ENCODE data around the gene KLHL8.

- TF ChIP-seq, protein P1, sequence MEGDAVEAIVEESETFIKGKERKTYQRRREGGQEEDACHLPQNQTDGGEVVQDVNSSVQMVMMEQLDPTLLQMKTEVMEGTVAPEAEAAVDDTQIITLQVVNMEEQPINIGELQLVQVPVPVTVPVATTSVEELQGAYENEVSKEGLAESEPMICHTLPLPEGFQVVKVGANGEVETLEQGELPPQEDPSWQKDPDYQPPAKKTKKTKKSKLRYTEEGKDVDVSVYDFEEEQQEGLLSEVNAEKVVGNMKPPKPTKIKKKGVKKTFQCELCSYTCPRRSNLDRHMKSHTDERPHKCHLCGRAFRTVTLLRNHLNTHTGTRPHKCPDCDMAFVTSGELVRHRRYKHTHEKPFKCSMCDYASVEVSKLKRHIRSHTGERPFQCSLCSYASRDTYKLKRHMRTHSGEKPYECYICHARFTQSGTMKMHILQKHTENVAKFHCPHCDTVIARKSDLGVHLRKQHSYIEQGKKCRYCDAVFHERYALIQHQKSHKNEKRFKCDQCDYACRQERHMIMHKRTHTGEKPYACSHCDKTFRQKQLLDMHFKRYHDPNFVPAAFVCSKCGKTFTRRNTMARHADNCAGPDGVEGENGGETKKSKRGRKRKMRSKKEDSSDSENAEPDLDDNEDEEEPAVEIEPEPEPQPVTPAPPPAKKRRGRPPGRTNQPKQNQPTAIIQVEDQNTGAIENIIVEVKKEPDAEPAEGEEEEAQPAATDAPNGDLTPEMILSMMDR (IDR thresholded peaks at IDR 0.05) = no peak
- TF ChIP-seq POLR2A (IDR thresholded peaks at IDR 0.05) (no peak), POLR2AphosphoS5 (IDR thresholded peaks at IDR 0.05) (no peak)
Measured at GRCh38 chr4:87147116-87147515, 73.3 kb downstream of the KLHL8 start.

Data from prostate gland (tissue), 2 donors.